HEK293 (cell line): ENCODE measurements around the gene WDCP.

Experiments
- CTCF ChIA-PET: fragments of 350-600 bp; formaldehyde crosslinking; extraction: SDS; loops from one replicate; lab custom pipeline; 2021; ENCODE audit warnings: antibody characterized with exemption; lab: Yijun Ruan, JAX
- POLR2A ChIA-PET: fragments of 300-600 bp; formaldehyde crosslinking; extraction: SDS; loops from one replicate; lab custom pipeline; 2020; ENCODE audit warnings: antibody characterized with exemption, inconsistent platforms; lab: Yijun Ruan, JAX
- H3K27ac ChIP-seq: fragments of 200-500 bp; sonication (Bioruptor generic); 2 replicates; pipeline ENCODE4 v1.5.1; 2014; ENCODE audit warnings: low read depth, low read length, control low read depth, inconsistent platforms; ENCODE audit errors: extremely low read depth
- H3K36me3 ChIP-seq, 2 experiments: fragments of 200-500 bp in 1 of 2; sonication (Bioruptor generic) in 1 of 2; 1 replicate in 1 of 2; 2 replicates in 1 of 2; pipeline ENCODE4 v1.5.1; 2014 to 2017; ENCODE audit warnings: inconsistent platforms in 2 of 2, low read length in 2 of 2; ENCODE audit not compliant: control insufficient read depth in 2 of 2, insufficient read depth in 1 of 2
- H3K4me1 ChIP-seq: fragments of 200-500 bp; sonication (Bioruptor generic); 2 replicates; pipeline ENCODE4 v1.5.1; 2014; ENCODE audit warnings: mild to moderate bottlenecking, low read length, inconsistent platforms; ENCODE audit not compliant: control insufficient read depth, insufficient read depth
- H3K4me3 ChIP-seq: 2 replicates; pipeline ENCODE4 v1.5.1; 2011; ENCODE audit warnings: low read depth, mild to moderate bottlenecking, control low read depth, low read length, moderate library complexity
- H3K9me3 ChIP-seq: fragments of 200-500 bp; sonication (Bioruptor generic); 2 replicates; pipeline ENCODE4 v1.5.1; 2014; ENCODE audit warnings: low read depth, low read length, inconsistent platforms; ENCODE audit not compliant: control insufficient read depth, insufficient read depth
- GFI1B ChIP-seq: fragments of 450-650 bp; formaldehyde crosslinking; IDR thresholded peaks from 2 replicates; pipeline ENCODE4 v1.5.1; 2016; ENCODE audit warnings: missing biosample characterization, missing genetic modification characterization
- GLI2 ChIP-seq: fragments of 450-650 bp; formaldehyde crosslinking; IDR thresholded peaks from 2 replicates; pipeline ENCODE4; 2017; ENCODE audit warnings: missing biosample characterization, missing genetic modification characterization, low read depth, borderline replicate concordance
- GLIS2 ChIP-seq: fragments of 450-650 bp; formaldehyde crosslinking; IDR thresholded peaks from 2 replicates; pipeline ENCODE4 v1.5.1; 2016; ENCODE audit warnings: missing biosample characterization, missing genetic modification characterization
- OSR2 ChIP-seq: fragments of 450-650 bp; formaldehyde crosslinking; IDR thresholded peaks from 2 replicates; pipeline ENCODE4 v1.5.1; 2016; ENCODE audit warnings: missing biosample characterization, missing genetic modification characterization
- SALL2 ChIP-seq: fragments of 450-650 bp; formaldehyde crosslinking; IDR thresholded peaks from 2 replicates; pipeline ENCODE4 v1.5.0; 2017; ENCODE audit warnings: missing biosample characterization, mild to moderate bottlenecking, missing genetic modification characterization, borderline replicate concordance
- SCRT2 ChIP-seq: fragments of 450-650 bp; formaldehyde crosslinking; IDR thresholded peaks from 2 replicates; pipeline ENCODE4 v1.5.1; 2016; ENCODE audit warnings: missing biosample characterization, missing genetic modification characterization
- TSHZ1 ChIP-seq: fragments of 450-650 bp; formaldehyde crosslinking; IDR thresholded peaks from 2 replicates; pipeline ENCODE4 v1.5.1; 2016; ENCODE audit warnings: missing biosample characterization, missing genetic modification characterization, borderline replicate concordance
- ZBTB1 ChIP-seq: fragments of 450-650 bp; formaldehyde crosslinking; IDR thresholded peaks from 2 replicates; pipeline ENCODE4 v1.5.1; 2016; ENCODE audit warnings: missing biosample characterization, missing genetic modification characterization
- ZNF112 ChIP-seq: fragments of 450-650 bp; formaldehyde crosslinking; IDR thresholded peaks from 2 replicates; pipeline ENCODE4 v1.5.0; 2017; ENCODE audit warnings: missing biosample characterization, missing genetic modification characterization
- ZNF148 ChIP-seq: fragments of 450-650 bp; formaldehyde crosslinking; IDR thresholded peaks from 2 replicates; pipeline ENCODE4 v1.5.0; 2017; ENCODE audit warnings: missing biosample characterization, missing genetic modification characterization, borderline replicate concordance
- ZNF169 ChIP-seq: fragments of 450-650 bp; formaldehyde crosslinking; IDR thresholded peaks from 2 replicates; pipeline ENCODE4 v1.5.1; 2016; ENCODE audit warnings: missing biosample characterization, missing genetic modification characterization
- ZNF23 ChIP-seq: fragments of 450-650 bp; formaldehyde crosslinking; IDR thresholded peaks from 2 replicates; pipeline ENCODE4 v1.5.1; 2016; ENCODE audit warnings: missing biosample characterization, missing genetic modification characterization, borderline replicate concordance
- ZNF274 ChIP-seq, 2 experiments: fragments of 200-500 bp in 1 of 2; fragments of 450-650 bp in 1 of 2; sonication (Bioruptor generic) in 1 of 2; formaldehyde crosslinking in 1 of 2; IDR thresholded peaks; 2 replicates each; pipeline versions ENCODE4 v1.5.1 to v1.6.1; 2014 to 2016; ENCODE audit warnings: borderline replicate concordance in 1 of 2, inconsistent platforms in 1 of 2, low read length in 1 of 2, missing biosample characterization in 1 of 2, missing genetic modification characterization in 1 of 2
- ZNF600 ChIP-seq: fragments of 450-650 bp; formaldehyde crosslinking; IDR thresholded peaks from 2 replicates; pipeline ENCODE4 v1.5.1; 2016; ENCODE audit warnings: missing biosample characterization, missing genetic modification characterization
- ZSCAN23 ChIP-seq: fragments of 450-650 bp; formaldehyde crosslinking; IDR thresholded peaks from 2 replicates; pipeline ENCODE4 v1.5.1; 2016; ENCODE audit warnings: missing biosample characterization, missing genetic modification characterization
- TF ChIP-seq, protein P1 (sequence below): fragments of 450-650 bp; formaldehyde crosslinking; IDR thresholded peaks from 2 replicates; pipeline ENCODE4 v1.5.1; 2017; ENCODE audit warnings: missing biosample characterization, mild to moderate bottlenecking, missing genetic modification characterization, moderate library complexity
- TF ChIP-seq, protein P2 (sequence below): fragments of 450-650 bp; formaldehyde crosslinking; IDR thresholded peaks from 2 replicates; pipeline ENCODE4 v1.5.1; 2016; ENCODE audit warnings: missing biosample characterization, missing genetic modification characterization
- TF ChIP-seq, protein P3 (sequence below): fragments of 450-650 bp; formaldehyde crosslinking; IDR thresholded peaks from 2 replicates; pipeline ENCODE4 v1.5.1; 2016; ENCODE audit warnings: missing biosample characterization, missing genetic modification characterization
- TF ChIP-seq, protein P4 (sequence below): fragments of 450-650 bp; formaldehyde crosslinking; IDR thresholded peaks from 2 replicates; pipeline ENCODE4 v1.5.1; 2016; ENCODE audit warnings: missing biosample characterization, missing genetic modification characterization

WDCP gene

GRCh38 chr2:24054366-24055010, 7.3 kb upstream of the WDCP start:
- peaks cover 0 to 18% of the 10 kb centered on the region in 2 experiments; a peak in 2 of 3 replicates for H3K36me3 ChIP-seq
- TF ChIP-seq ZNF169 (tag by site-specific recombination) (no peak), ZNF600 (tag by site-specific recombination) (no peak), GFI1B (tag by site-specific recombination) (no peak), SCRT2 (no peak), OSR2 (no peak), TSHZ1 (tag by site-specific recombination) (no peak), ZBTB1 (tag by site-specific recombination) (no peak), GLIS2 (tag by site-specific recombination) (no peak), ZSCAN23 (no peak), GLI2 (tag by site-specific recombination) (no peak), ZNF148 (tag by site-specific recombination) (no peak), SALL2 (tag by site-specific recombination) (no peak), ZNF112 (no peak), ZNF23 (tag by site-specific recombination) (no peak), ZNF274 (IDR thresholded peaks at IDR 0.05; ENCODE audit: low read length) (no peak), ZNF274 (tag by site-specific recombination; IDR thresholded peaks at IDR 0.05; ENCODE audit: borderline replicate concordance) (no peak)
- TF ChIP-seq, protein P1, sequence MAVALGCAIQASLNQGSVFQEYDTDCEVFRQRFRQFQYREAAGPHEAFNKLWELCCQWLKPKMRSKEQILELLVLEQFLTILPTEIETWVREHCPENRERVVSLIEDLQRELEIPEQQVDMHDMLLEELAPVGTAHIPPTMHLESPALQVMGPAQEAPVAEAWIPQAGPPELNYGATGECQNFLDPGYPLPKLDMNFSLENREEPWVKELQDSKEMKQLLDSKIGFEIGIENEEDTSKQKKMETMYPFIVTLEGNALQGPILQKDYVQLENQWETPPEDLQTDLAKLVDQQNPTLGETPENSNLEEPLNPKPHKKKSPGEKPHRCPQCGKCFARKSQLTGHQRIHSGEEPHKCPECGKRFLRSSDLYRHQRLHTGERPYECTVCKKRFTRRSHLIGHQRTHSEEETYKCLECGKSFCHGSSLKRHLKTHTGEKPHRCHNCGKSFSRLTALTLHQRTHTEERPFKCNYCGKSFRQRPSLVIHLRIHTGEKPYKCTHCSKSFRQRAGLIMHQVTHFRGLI (tag by site-specific recombination) = no peak
- TF ChIP-seq, protein P2, sequence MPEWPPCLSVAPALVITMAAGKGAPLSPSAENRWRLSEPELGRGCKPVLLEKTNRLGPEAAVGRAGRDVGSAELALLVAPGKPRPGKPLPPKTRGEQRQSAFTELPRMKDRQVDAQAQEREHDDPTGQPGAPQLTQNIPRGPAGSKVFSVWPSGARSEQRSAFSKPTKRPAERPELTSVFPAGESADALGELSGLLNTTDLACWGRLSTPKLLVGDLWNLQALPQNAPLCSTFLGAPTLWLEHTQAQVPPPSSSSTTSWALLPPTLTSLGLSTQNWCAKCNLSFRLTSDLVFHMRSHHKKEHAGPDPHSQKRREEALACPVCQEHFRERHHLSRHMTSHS (tag by site-specific recombination) = no peak
- TF ChIP-seq, protein P3, sequence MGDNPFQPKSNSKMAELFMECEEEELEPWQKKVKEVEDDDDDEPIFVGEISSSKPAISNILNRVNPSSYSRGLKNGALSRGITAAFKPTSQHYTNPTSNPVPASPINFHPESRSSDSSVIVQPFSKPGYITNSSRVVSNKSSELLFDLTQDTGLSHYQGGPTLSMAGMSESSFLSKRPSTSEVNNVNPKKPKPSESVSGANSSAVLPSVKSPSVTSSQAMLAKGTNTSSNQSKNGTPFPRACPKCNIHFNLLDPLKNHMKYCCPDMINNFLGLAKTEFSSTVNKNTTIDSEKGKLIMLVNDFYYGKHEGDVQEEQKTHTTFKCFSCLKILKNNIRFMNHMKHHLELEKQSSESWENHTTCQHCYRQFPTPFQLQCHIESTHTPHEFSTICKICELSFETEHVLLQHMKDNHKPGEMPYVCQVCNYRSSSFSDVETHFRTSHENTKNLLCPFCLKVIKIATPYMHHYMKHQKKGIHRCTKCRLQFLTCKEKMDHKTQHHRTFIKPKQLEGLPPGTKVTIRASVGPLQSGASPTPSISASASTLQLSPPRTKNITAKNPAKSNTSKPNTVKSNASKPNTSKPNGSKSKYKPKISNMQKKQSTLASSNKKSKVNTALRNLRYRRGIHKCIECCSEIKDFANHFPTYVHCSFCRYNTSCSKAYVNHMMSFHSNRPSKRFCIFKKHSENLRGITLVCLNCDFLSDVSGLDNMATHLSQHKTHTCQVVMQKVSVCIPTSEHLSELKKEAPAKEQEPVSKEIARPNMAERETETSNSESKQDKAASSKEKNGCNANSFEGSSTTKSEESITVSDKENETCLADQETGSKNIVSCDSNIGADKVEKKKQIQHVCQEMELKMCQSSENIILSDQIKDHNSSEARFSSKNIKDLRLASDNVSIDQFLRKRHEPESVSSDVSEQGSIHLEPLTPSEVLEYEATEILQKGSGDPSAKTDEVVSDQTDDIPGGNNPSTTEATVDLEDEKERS (tag by site-specific recombination) = no peak
- TF ChIP-seq, protein P4, sequence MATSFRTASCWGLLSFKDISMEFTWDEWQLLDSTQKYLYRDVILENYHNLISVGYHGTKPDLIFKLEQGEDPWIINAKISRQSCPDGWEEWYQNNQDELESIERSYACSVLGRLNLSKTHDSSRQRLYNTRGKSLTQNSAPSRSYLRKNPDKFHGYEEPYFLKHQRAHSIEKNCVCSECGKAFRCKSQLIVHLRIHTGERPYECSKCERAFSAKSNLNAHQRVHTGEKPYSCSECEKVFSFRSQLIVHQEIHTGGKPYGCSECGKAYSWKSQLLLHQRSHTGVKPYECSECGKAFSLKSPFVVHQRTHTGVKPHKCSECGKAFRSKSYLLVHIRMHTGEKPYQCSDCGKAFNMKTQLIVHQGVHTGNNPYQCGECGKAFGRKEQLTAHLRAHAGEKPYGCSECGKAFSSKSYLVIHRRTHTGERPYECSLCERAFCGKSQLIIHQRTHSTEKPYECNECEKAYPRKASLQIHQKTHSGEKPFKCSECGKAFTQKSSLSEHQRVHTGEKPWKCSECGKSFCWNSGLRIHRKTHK (tag by site-specific recombination) = no peak
- no peak overlapping the region for H3K4me3 ChIP-seq
- no peaks in the 10 kb centered on the region for H3K9me3 ChIP-seq
- 0 out of 2 replicates have a peak, but pooled peaks cover 3% of the 10 kb centered on the region for H3K4me1 ChIP-seq
- no peak overlapping the region for H3K27ac ChIP-seq
- ChIA-PET POLR2A (interaction anchor here (0.8 to 2.6 kb wide), 2 partner anchors 22 to 114 kb away, joined by 3 to 14 read pairs; partner anchors contain the start of genes SF3B6 and UBXN2A), CTCF (no interaction called here)
